CD14-positive monocyte (primary cell): Measurements from ENCODE around the gene SCCPDH. TPM values are rescaled to one million over a fixed set of nuclear protein-coding genes. Genes with fewer than 3 reads are reported as not detected.
A peak's percentile ranks its signal among the peaks of the same experiment; 100 is the strongest.

ENCODE experiments used
- DNase-seq, 3 donors: peaks; one replicate each; pipeline ENCODE4 v3.0.0-alpha.2; 2011 to 2022
- H2AFZ ChIP-seq: 2 replicates; pipeline ENCODE4 v1.6.0; 2012; ENCODE audit warnings: mild to moderate bottlenecking, low read depth, low read length, inconsistent platforms; ENCODE audit not compliant: insufficient read depth, poor library complexity, severe bottlenecking
- H3K27ac ChIP-seq, 2 donors: 1 replicate in 1 of 2; 2 replicates in 1 of 2; pipeline ENCODE4 v1.5.1; 2012 to 2013; ENCODE audit warnings: low read length in 2 of 2, control low read depth in 1 of 2, inconsistent platforms in 1 of 2, low read depth in 1 of 2, mild to moderate bottlenecking in 1 of 2
- H3K27me3 ChIP-seq, 2 donors: one replicate each; pipeline versions ENCODE4 v1.6.0 to v1.6.1; 2011 to 2013; ENCODE audit warnings: low read length in 2 of 2; ENCODE audit not compliant: control insufficient read depth in 2 of 2, insufficient read depth in 2 of 2
- H3K36me3 ChIP-seq, 2 donors: replicated peaks in 1 of 2; 1 replicate in 1 of 2; 2 replicates in 1 of 2; pipeline versions ENCODE4 v1.5.1 to v1.6.1; 2012 to 2013; ENCODE audit warnings: low read length in 2 of 2, control low read depth in 1 of 2, inconsistent platforms in 1 of 2, mild to moderate bottlenecking in 1 of 2; ENCODE audit not compliant: insufficient read depth in 2 of 2, control insufficient read depth in 1 of 2
- H3K4me1 ChIP-seq, 2 donors: 1 replicate in 1 of 2; 2 replicates in 1 of 2; pipeline versions ENCODE4 v1.5.1 to v1.6.1; 2012 to 2013; ENCODE audit warnings: low read length in 2 of 2, control low read depth in 1 of 2, inconsistent platforms in 1 of 2, mild to moderate bottlenecking in 1 of 2, moderate library complexity in 1 of 2; ENCODE audit not compliant: insufficient read depth in 2 of 2, control insufficient read depth in 1 of 2
- H3K4me2 ChIP-seq: replicated peaks from 2 replicates; pipeline ENCODE3; 2012; ENCODE audit warnings: low read length, moderate library complexity, mild to moderate bottlenecking; ENCODE audit not compliant: poor library complexity, severe bottlenecking; ENCODE audit errors: extremely low read depth
- H3K4me3 ChIP-seq, 3 experiments: fragments of 200-600 bp in 1 of 3; sonication (generic) in 1 of 3; replicated peaks in 1 of 3; 1 replicate in 2 of 3; 2 replicates in 1 of 3; pipeline ENCODE4 v1.5.1; 2011 to 2013; ENCODE audit warnings: low read length in 3 of 3, mild to moderate bottlenecking in 3 of 3, control low read depth in 2 of 3, low read depth in 2 of 3, inconsistent platforms in 1 of 3, moderate library complexity in 1 of 3
- H3K79me2 ChIP-seq: 2 replicates; pipeline ENCODE4 v1.6.0; 2012; ENCODE audit warnings: mild to moderate bottlenecking, control low read depth, inconsistent platforms, low read length, moderate library complexity; ENCODE audit not compliant: insufficient read depth
- H3K9ac ChIP-seq: 2 replicates; pipeline ENCODE4 v1.6.0; 2017; ENCODE audit warnings: low read length, mild to moderate bottlenecking; ENCODE audit not compliant: insufficient read depth, poor library complexity, severe bottlenecking
- H3K9me3 ChIP-seq, 2 donors: replicated peaks in 1 of 2; 1 replicate in 1 of 2; 2 replicates in 1 of 2; pipeline versions ENCODE4 v1.5.1 to v1.6.1; 2012 to 2013; ENCODE audit warnings: low read length in 2 of 2, control low read depth in 1 of 2; ENCODE audit not compliant: control insufficient read depth in 1 of 2, insufficient read depth in 1 of 2
- H4K20me1 ChIP-seq: 2 replicates; pipeline ENCODE4 v1.6.0; 2012; ENCODE audit warnings: mild to moderate bottlenecking, low read length, control low read depth, moderate library complexity; ENCODE audit not compliant: insufficient read depth
- H3K27ac Mint-ChIP-seq, 7 donors: one replicate each; pipeline ENCODE4 v1.8.0; 2020; ENCODE audit warnings: mild to moderate bottlenecking in 7 of 7, mixed read lengths in 7 of 7, moderate library complexity in 6 of 7, inconsistent platforms in 2 of 7
- H3K27me3 Mint-ChIP-seq, 3 donors: one replicate each; pipeline ENCODE4 v1.8.0; 2021 to 2022; ENCODE audit warnings: low read depth in 3 of 3, mild to moderate bottlenecking in 3 of 3, mixed read lengths in 3 of 3, moderate library complexity in 3 of 3, inconsistent platforms in 1 of 3
- H3K36me3 Mint-ChIP-seq, 2 donors: one replicate each; pipeline ENCODE4 v1.8.0; 2020; ENCODE audit warnings: mixed read lengths in 2 of 2, inconsistent platforms in 1 of 2, mild to moderate bottlenecking in 1 of 2
- H3K4me1 Mint-ChIP-seq: one replicate; pipeline ENCODE4 v1.8.0; 2020; ENCODE audit warnings: mild to moderate bottlenecking, mixed read lengths
- H3K4me3 Mint-ChIP-seq, 2 donors: one replicate each; pipeline ENCODE4 v1.8.0; 2020; ENCODE audit warnings: mild to moderate bottlenecking in 2 of 2, mixed read lengths in 2 of 2, moderate library complexity in 1 of 2
- H3K9me3 Mint-ChIP-seq, 7 donors: one replicate each; pipeline ENCODE4 v1.8.0; 2020 to 2022; ENCODE audit warnings: mixed read lengths in 7 of 7, mild to moderate bottlenecking in 6 of 7, moderate library complexity in 6 of 7, inconsistent platforms in 2 of 7
- CTCF ChIP-seq: fragments of 200-600 bp; IDR thresholded peaks from one replicate; pipeline ENCODE4 v1.8.0; 2022; ENCODE audit warnings: antibody characterized with exemption, mild to moderate bottlenecking
- WGBS: methylation state at CpG from one replicate; pipeline ENCODE4 v1.1.5; 2013; ENCODE audit warnings: missing lambda C conversion rate; ENCODE audit not compliant: insufficient coverage; 5-methylcytosine and 5-hydroxymethylcytosine counted together
- intact Hi-C, 2 donors: fragments of 100-400 bp; cut with micrococcal nuclease; formaldehyde crosslinking; loops; one replicate each; pipeline versions ENCODE4 v1.15.0 to v1.15.1; 2023
- polyA plus RNA-seq, 3 donors: library from polyadenylated mRNA; depleted of rRNA in 1 of 3; unstranded in 2 of 3; stranded (reverse) in 1 of 3; fragments of 300-500 nt in 2 of 3; fragments of >200 nt in 1 of 3; fragmentation: Illumina TruSeq in 2 of 3; gene quantifications; 1 replicate in 2 of 3; 2 replicates in 1 of 3; pipeline ENCODE4 v1.2.3, GENCODE V29; 2012 to 2021

SCCPDH gene
- polyA plus RNA-seq, 3 donors = 7.3 to 25.3 (median 22.7) TPM

- Histone ChIP-seq H3K9me3 (peaks cover 11 to 15% of the 10 kb centered on the region in 2 donors), H3K4me2 (peak overlapping the region; percentile 69), H4K20me1 (no peaks in the 10 kb centered on the region), H3K79me2 (no peaks in the 10 kb centered on the region), H3K27me3 (no peaks in the 10 kb centered on the region), H2AFZ (peak overlapping the region; percentile 77), H3K27ac (peak overlapping the region; percentile 36 to 73), H3K4me3 (peak overlapping the region in 1 of 3 experiments; percentile 64), H3K4me1 (peaks cover 27 to 36% of the 10 kb centered on the region in 2 donors), H3K9ac (peak overlapping the region; percentile 47), H3K36me3 (no peaks in the 10 kb centered on the region)
- H3K9me3 Mint-ChIP-seq = peaks cover 13 to 20% (median 14%) of the 10 kb centered on the region in 7 donors
- no peak for DNase-seq
- H3K36me3 Mint-ChIP-seq = peaks cover 0 to 4% of the 10 kb centered on the region in 2 donors
- peaks cover 0 to 3% (median 3%) of the 10 kb centered on the region in 3 donors for H3K27me3 Mint-ChIP-seq
- no CpG with 5 or more reads among the region's 8 CpGs for WGBS
- intact Hi-C loops = no loop called here
- H3K27ac Mint-ChIP-seq = peak overlapping the region; percentile 45 to 79 (median 68)
- peaks cover 35% of the 10 kb centered on the region for H3K4me1 Mint-ChIP-seq
- no peak for TF ChIP-seq CTCF
- H3K4me3 Mint-ChIP-seq = peak overlapping the region; percentile 71 to 83
Observed at GRCh38 chr1:246698466-246699094, 25.6 kb upstream of the SCCPDH start.

GRCh38 chr1:246699095-246699735, 25.0 kb upstream of the SCCPDH start:
- Mint-ChIP-seq H3K9me3 (peaks cover 6 to 13% (median 12%) of the 10 kb centered on the region in 7 donors), H3K36me3 (peaks cover 0 to 4% of the 10 kb centered on the region in 2 donors), H3K27me3 (peaks cover 0 to 3% (median 3%) of the 10 kb centered on the region in 3 donors), H3K4me1 (peaks cover 41% of the 10 kb centered on the region), H3K4me3 (peak overlapping the region; percentile 71 to 83), H3K27ac (peak overlapping the region; percentile 42 to 79 (median 68))
- Histone ChIP-seq H4K20me1 (no peaks in the 10 kb centered on the region), H3K9ac (peak overlapping the region; percentile 47), H3K36me3 (no peaks in the 10 kb centered on the region), H3K27ac (peak overlapping the region; percentile 36 to 73), H3K27me3 (no peaks in the 10 kb centered on the region), H3K79me2 (no peaks in the 10 kb centered on the region), H3K4me1 (peaks cover 34 to 43% of the 10 kb centered on the region in 2 donors), H2AFZ (peak overlapping the region; percentile 77), H3K9me3 (peaks cover 6 to 8% of the 10 kb centered on the region in 2 donors), H3K4me3 (peak overlapping the region in 1 of 3 experiments; percentile 64), H3K4me2 (peak overlapping the region; percentile 69)
- intact Hi-C loops = no loop called here
- TF ChIP-seq CTCF = peak; percentile 86
- DNase-seq = peak; percentile 87 to 91 (median 91)
- 0% methylated on average over 6 of the region's 18 CpGs for whole genome bisulfite sequencing
